GM21515 (cell line): Measurements from ENCODE around the gene PPFIBP1.
A peak's percentile ranks its signal among the peaks of the same experiment; 100 is the strongest.
"Not testable (repeated sequence)": the region's sequence is repeated elsewhere in the genome, so short reads cannot be mapped to it uniquely, and the experiment has no call there.

Experiments
- ATAC-seq: cut with Tn5 transposase; IDR thresholded peaks from one replicate; pipeline ENCODE4 v1.9.1; 2021; ENCODE audit not compliant: unreplicated experiment

PPFIBP1 gene

DNA sequence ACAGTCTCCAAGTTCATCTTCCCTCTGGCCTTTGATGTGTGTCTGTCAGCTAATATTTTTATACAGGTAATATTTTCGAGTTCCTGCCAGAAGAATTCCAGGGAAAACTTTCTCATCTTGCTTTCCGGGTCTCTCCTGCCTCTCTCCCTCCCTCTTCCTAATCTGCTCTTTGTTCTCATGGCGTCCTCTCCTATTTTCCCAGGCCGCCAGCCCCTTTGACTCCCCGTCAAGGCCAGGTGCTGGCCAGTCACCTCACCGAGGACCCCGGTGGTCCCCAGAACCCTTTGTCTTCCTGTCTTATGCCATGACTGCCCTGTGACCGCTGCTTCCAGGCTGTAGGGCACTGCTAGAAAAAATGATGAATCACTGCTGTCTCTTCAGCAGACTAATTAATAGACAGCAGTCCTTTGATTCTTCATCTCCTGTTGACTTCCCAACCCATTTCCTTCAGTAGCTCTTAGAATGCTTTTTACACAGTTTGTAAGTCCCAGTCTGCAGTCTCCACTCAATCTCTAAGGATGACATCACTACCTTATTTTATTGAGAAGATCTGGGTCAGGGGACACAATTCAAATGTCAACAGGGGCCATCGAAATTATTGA lies 40.7 kb downstream of the PPFIBP1 start:
- no peak for ATAC-seq

DNA sequence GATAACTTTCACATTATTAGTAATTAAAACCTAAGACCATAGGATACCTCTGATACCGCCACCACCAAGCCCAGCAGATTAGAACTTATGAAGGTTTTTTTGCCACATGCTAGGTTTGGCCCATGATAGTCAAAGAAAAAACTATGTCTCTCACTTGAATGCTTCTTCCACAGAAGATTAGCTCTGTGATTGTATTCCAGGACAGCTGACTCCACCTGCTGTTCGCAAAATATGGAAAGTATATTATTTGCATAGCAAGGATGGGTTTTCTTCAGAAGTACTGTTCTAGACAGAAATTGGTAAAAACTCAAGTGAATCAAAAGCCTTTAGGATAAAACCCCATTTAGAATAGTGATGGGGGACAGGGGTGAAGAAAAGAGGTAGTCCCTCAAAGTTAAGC lies 42.2 kb downstream of the PPFIBP1 start:
- no peak for ATAC-seq

DNA sequence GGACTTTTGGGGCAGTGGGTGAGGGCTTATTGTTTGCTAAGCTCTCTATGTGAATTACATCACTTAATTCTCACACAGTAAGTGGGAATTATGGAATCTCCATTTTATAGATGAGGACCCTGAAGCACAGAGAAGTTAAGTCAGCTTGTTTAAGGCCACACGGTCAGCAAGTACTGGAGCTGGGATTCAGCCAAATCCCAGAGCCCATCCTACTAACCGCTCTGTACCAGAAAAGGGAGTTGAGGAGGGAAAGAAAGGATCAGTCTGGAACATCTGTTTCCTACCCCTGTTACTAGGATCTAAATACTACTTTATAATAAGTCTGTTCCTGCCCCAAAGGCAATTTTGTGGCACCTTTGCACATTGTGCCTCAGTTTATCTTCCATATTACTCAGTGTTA lies 42.6 kb downstream of the PPFIBP1 start:
- no peak for ATAC-seq

DNA sequence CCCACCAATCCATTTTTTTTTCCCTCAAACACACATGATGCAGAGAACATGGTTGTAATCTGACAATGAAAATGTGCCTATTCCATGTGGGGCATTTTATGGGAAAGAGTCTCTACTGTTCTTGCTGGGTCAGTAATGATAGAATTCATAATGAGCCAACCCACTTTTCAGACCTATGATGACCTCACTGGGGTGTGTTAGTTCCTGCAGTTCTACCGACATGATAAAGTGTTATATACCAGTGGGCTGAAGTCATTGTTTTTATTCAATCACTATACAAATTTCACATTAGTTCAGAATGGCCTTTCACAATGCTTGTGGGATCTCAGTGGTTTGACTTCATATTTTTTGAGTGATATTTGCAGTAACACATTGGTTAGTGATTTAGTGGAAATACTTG lies 47.5 kb downstream of the PPFIBP1 start:
- ATAC-seq: no peak

DNA sequence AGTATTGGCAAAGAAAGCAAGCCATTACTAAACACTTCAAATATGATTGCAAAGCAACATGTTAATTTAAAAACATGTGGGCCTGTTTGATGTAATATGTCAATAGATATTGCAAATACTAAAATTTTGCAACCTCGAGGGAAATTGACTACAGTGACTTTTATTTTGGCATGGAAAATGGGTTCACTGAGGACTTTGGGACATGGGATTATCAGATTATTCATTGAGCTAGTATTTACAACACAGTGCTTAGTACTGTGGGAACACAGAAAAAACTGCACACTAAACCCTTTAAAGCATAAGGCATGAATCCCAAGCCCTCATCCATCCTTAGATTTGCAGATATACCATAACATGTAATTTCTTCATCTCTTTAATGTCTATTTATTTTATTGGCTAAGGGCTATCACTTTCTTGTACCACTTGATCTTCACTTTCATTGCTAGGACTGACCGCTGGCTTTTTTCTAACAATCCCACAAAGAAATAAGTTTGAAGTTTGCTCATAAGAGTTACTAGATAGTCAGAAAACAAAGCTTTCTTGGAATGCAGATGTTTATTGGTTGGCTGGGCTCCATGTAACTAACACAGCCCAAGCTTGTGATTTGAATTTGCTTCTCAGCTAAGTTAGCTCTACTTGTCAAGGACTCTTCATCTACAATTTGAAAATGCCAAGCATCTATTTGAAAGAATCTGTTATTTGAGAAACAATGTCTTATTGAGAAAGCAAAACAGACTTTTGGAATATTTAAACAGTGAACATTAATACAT lies 48.7 kb downstream of the PPFIBP1 start:
- ATAC-seq: no peak

DNA sequence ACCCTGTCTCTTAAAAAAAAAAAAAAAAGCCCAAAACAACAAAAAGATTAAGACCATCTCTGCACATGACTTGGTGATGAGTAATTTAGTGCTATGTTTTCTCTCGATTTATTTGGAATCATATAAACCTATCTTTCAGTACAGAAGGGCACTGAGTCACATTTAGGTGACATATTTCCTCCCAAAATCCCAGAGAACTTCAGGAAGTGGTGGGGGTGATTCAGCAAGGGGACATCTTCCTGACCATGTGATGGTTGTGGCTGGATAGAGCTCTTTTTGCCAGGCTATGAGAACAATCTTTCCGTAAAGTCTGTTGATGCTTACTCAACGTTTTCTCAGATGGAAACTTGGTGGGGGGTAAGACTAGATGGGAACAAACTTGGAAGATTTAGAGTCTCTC lies 50.0 kb downstream of the PPFIBP1 start:
- no peak for ATAC-seq

DNA sequence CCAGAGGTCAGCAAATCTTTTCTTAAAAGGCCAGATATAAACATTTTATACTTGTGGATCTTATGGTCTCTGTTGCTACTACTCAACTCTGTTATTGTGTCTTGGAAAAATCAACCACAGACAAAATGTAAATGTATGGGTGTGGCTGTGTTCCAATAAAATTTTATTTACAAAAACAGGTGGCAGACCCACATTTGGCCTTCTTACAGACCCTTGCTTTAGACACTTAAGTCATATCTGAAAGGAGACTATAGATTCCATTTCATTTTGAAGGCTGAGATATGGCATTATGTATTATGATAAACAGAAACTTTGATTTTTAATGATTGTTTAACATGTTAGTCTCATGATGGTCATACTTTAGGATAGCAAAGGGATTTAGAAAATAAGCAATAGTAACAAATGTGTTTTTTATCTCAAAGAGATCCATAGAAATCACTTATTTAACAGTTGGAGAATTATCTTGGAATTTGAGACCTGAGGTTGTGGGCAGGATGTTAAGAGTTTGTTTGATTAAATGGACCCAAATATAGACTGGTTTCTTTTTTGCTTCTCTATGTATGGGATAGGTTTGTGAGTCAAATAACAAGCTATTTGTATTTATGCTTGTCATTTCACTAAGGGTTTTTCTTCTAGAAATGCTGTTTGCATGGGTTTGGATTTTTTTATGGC lies 51.2 kb downstream of the PPFIBP1 start:
- ATAC-seq: no peak

DNA sequence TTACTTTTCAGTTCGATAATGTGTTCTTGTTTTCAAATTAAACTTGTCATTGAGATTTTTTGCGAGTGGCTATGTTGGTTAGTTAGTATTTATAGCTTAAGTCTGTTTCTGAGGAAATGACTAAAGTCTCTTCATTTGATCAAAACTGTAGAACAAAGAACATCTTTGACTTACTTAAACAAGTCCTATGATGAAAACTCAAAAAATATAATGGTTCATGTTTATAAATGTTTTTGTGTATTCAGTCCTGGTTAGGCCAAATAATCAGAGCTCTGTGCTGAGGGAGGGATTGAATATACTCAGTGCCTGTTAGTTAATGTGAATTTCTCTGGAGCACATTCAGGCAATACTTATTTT lies 51.7 kb downstream of the PPFIBP1 start:
- ATAC-seq: no peak

DNA sequence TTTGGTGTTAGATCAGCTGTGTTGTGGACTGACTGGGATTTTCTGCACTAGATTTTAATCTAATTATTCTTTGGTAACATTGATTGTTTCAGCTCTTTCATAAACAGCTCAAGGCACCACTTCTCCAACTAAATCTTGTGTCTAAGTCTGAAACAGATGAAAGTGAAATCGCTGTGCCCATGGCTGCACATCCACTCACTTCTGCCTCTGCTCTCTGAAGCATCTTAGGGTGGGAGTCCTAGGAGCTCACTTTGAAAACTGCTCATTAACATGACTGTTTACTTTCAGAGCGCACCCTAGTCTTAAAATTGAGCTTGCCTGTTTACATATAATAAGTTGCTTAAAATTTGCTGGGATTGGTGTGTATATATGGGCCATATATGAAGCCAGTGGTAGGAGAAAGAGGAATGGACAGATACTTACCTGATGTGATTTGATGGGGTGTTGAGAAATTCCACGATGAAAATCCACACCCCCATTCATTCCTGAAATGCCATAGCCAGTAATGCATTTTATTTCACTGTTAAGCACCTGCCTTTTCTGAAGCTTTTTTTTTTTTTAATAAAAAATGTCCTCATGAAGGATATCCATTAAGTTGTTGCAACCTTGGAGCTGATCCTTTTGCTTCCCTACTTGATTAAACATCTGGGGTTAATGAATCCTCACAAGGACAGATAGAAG lies 52.8 kb downstream of the PPFIBP1 start:
- no peak for ATAC-seq

DNA sequence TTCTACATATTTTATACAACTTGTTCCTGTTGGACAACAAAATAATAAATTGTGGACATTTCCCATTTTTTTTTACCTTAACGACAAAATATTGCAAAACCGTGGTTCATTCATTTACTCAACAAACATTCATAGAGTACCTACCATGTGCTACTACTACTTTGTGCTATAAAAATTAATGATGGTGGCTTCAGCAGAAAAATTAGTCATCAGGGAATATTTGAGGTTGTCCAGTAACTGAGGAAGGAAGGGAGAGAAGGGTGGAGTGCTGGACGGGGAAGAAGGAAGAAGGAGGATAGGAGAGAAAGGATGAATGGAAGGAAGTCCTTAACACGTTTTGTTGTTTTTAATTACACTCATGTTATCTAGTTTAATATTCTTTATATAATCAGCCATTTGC lies 53.7 kb downstream of the PPFIBP1 start:
- no peak for ATAC-seq

DNA sequence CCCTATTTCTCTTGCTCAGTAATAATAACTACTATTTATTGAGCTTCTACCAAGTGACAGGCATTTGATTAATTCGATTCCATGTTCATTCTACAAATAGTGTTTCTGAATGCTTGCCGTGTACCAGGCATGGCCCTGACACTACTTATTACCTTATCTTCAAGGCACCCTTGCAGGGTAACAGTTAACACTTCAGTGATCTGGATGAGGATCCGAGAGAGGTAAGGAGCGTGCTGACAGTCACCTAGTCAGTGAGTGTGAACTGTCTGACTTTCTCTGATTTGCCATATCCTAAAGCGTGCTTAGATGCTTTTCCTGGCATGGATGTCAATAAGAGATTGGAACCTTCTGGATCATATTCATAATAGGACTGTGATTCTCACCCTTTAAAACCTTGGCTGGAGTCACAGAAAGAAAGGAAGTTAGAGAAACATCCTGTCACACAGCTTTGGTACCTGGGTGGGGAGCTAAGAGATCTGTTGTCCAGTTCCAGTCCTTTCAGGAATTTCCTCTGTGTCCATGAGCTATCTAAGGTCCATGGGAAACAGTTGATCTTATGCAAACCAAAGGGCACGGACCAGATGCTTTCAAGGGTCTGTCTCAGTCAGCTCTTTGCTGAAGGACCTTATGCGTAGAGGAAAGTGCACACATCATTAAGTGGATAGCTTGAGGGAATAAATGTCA lies 54.8 kb downstream of the PPFIBP1 start:
- ATAC-seq: peak; percentile 59

DNA sequence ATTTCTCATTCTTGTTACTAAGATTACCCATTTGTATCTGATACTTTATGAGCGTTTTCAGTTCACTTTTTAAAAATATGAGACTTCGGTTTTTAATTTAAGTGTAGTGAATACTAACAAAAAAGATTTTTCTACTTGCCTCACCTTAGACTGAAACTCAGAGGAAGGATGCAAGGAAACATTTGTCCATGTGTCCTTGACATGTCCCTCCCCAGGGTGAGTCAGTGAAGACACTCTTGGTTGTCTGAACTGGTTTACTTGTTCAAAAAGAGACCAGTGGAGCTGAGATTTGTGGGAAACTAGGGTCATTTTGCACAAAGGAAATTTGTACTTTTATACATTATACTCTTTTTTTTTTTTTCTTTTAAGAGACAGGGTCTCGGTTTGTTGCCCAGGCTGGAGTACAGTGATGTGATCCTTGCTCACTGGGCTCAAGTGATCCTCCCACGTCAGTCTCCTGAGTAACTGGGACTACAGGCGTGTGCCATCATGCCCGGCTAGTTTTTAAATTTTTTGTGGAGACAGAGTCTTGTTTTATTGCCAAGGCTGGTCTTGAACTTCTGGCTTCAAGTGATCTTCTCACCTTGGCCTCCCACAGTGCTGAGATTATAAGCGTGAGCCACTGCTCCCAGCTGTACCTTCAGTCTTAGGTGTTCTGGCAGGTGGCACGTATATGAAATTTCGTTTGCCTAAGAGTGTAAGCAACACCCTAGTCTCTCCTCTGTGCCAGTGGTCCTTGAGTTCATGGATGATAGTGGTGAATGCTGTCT lies 56.7 kb downstream of the PPFIBP1 start:
- ATAC-seq: no peak

DNA sequence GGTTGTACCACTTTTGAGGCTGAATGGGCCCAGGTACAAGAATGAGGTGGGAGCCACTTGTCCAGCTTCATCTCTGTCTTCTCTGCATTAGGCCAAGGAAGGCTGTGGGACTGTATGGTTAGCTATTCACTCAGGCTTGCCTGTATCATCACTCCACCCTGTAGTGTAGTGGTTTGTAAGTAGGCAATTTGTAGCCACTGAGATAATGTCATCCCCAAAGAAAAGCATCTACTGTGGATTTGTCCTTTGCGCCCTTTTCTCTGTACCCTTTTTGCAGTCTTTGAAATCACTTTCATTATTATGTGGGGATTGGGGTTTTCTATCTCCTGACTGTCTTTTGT lies 57.3 kb downstream of the PPFIBP1 start:
- ATAC-seq: not testable (repeated sequence)

DNA sequence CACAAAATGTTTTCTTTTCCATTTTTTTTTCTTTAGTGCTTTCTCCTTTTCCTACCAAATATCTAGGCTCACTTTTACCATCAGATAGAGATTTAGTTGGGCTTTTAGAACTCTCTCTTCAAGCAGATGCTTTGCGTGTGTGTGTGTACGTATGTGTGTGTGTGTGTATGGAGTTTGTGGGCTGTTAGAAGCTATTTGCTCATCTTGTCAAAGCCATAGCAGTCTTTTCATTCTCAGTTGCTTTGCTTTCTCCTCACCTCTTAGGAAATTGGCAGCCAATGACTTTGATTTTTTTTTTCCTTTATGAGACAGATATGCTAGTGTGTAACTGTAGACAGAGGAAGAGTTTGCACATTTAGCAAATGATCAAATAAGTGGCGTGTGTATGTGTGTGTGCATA lies 57.8 kb downstream of the PPFIBP1 start:
- not testable (repeated sequence) for ATAC-seq

DNA sequence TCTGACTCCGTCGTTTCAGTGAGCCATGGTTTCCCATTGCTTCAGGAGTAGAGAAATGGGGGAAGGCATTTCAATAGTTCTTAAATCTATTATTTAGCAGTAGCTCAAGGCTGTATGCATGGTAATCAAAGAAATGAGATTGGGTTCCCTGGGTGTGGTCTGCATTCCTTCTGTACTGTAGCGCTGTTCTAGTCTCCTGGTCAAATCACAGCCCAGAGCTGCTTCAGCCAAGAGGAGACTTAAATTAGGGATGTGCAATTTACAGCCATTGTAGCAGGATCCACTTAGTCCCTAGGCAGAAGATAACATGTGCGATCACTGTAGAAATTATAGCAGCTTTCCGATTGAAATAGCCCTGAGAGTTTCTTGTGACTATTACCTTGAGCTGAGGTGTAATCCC lies 58.4 kb downstream of the PPFIBP1 start:
- ATAC-seq: not testable (repeated sequence)

DNA sequence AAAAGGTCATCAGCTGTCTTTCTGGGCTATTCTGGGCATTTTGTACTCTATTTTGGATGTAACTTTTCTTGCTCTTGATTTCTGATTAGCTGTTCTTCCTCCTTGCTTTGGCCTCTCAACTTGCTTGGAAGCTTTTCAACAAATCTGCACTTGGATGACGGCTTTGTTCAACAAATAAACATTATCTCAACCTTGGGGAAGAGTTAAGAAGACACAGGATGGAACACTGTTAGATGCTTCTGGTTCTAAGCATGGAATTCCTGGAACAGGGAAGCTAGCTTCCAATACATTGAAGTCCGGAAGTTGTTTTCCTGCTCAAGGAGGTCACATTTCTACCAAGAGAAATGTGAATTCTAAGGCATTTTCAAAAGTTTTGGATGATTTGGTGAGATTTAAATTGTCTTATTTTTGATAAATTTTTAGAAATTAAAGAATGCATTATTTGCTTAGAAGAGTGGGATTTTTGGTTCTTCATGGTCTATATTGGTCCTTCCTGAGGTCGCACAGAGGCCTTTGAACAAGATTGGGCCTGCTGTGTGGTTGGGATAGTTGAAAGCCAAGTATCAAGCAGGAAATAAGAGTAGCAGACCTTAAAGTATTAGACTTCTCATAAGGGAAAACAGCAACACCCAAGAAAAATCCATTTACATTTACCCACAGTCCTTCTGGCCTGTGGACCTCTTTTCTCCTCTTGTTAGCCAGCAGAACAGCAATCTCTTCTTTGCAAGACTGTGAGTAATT lies 59.2 kb downstream of the PPFIBP1 start:
- no peak for ATAC-seq

DNA sequence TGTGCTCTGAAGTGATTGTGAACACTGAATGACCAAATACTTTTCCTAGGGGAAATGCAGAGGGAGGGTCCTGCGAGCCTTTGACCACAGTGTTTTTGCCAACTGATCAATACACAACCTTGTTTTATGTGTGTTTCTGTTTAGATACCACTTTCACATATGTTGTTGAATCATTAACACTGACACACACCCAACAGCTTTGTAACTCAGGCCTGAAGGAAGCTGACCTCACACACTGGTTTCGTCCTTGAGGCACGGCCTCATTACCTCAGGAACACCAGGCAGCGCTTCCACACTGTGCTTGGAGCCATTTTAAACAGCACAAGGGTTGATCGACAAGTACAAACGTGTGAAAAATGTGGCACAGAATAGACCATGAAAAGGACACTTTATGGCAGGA lies 60.0 kb downstream of the PPFIBP1 start:
- no peak for ATAC-seq

DNA sequence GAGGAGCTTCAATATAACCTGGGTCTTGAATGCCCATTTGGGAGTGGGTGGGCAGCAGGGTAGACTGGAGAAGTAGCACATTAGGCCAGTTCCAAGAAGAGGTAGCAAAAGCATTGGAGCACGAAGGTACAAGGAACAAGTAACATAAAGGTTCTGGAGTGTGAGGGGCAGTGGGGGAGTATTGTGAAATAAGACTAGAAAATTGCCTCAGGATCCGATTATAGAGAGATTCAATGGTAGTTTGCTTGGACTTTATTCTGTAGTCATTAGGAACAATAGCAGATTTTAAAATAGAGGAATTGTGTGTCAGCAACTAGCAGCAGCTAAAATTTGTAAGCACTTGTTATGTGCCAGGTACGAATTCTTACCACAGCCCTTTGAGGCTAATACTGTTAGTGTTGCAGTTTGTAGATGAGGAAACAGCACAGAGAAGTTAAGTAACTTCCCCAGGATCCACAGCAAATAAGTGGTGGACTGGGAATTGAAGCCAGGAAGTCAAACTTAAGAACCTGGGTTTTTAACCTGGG lies 61.8 kb downstream of the PPFIBP1 start:
- ATAC-seq: no peak

DNA sequence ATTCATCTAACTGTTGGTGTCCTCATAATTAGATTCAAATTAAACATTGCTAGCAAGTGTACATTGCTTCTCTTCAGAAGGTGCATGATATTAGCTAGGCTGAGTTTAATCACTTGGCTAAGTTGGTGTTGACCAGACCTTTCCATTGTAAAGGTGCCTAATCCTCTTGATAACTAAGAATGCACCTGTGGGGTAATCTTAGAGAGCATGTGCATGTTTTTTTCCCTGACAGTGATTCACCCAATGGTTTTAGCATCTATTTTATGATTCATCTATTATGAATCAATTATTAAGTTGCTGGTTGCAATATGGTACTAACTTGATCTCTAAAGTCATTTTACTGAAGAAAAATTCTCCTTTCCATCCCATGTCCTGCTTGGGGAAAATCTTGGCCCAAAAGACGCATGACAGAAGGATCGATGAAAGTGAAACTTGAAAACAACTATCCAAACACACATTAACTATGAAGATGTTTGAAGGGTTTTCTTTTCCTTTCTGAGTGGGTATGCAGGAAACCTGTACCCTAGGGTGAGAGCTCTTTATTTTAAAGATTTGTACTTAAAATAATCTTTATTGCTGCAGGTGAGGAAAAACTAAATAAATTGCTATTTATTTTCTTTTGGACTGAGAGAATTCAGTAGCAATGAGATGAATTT lies 64.2 kb downstream of the PPFIBP1 start:
- ATAC-seq: not testable (repeated sequence)
